Stimulated activated CD4-positive, alpha-beta T cell treated with anti-CD3 and anti-CD28 coated beads, Interleukin-1b, Interleukin-23, amount 100 ng/mL, for 24 hours (primary cell): ENCODE measurements around the gene DYNC1H1.
A peak's percentile ranks its signal among the peaks of the same experiment; 100 is the strongest.

Experiments
- DNase-seq, 4 experiments: peaks; one replicate each; pipeline ENCODE4 v3.0.0-alpha.2; 2020; ENCODE audit warnings: low read depth in 4 of 4, low spot score in 1 of 4

DYNC1H1 gene

GRCh38 chr14:101964297-101965180 is at the start of gene DYNC1H1:
TSS of gene DYNC1H1 (plus strand) at chr14:101964573. CDS start at chr14:101964692, 119 bp downstream.
- peak; percentile 69 to 87 (median 76) for DNase-seq

- no peak for DNase-seq
Observed at GRCh38 chr14:101915871-101916815, 48.2 kb upstream of the DYNC1H1 start.

DNA sequence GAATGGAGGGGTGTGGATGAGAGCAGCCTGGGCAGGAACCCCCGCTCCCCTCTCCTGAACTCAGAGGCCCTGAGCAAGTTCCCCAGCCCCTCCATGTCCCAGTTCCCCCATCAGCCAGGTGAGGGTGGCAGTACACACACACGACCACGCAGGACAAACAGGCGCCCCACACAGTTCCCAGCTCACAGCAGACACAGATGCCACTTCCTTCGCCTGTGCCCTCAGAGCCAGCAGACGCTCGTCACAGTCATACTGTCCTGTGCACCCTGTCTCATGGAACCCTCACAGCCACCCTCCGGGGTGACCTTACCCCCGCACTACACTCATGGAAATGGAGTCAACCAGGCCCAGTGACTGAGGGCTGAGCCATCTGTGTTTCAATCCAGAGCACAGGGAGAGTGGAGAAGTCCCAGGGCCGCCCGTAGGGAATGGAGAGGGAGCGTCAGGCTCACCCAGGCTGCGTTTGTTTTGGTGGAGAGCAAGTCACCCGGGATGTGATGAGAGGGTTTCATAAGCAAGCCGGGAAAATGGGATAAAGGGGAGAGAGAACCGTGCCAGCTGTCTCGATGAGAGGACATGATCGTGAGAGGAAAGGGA is 47.5 kb upstream of the DYNC1H1 start:
- no peak for DNase-seq

GRCh38 chr14:101917413-101918017 is 46.9 kb upstream of the DYNC1H1 start:
- DNase-seq = no peak

DNA sequence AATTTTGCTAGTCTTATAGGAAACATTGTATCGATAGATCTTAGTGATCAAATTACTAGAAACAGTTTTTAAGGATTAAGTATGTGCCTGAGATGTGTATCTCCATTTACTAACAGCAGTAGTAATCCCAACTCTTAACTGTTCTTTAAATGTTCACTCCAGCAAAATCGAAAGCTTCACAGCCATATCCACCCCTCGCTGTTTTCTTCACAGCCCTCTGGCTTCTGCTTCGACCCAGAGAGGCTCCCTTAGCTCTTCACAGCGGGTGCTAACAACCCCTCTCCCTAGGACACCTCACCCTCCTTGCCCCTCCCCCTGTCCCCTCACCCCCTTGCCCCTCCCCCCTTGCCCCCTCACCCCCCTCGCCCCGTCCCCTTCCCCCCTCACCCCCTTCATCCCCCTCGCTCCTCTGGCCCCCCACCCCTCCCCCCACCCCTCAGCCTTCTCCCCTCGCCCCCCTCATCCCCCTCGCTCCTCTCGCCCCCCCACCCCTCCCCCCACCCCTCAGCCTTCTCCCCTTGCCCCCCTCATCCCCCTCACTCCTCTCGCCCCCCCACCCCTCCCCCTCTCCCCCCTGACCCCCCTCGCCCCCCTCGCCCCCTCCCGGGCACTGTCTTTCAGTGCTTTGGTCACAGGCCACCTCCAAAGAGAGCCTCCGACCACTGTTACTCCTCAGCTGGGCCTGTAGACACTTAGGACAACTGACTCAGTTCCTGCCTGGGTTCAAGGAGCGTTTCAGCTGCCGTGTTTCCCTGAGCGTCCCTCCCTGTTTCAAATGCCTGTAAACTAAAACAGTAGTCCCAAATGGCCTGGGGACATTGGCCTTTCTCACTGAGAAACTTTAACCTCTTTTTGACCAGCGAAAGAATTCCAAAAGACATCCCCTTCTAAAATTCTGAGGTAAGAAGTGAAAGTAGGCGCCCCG is 46.0 kb upstream of the DYNC1H1 start:
- no peak for DNase-seq

DNA sequence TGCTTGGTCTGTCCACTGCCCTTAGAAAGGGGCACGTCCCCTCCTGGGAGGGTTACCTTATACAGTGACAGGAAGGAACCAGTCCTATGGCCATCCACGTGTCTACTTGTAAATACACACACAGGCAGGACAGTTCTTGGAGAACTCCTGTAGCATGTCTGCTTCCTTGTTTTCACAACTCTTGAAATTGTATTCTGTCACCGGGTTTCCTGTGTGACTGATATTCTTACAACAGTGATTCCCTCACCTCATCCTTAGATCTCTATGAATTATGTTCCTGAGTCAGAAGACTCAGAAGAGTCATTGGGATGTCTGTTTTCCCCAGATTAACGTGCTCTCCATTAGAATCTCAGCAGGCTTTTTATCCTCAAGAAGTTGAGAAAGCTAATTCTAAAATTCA is 44.1 kb upstream of the DYNC1H1 start:
- no peak for DNase-seq

DNA sequence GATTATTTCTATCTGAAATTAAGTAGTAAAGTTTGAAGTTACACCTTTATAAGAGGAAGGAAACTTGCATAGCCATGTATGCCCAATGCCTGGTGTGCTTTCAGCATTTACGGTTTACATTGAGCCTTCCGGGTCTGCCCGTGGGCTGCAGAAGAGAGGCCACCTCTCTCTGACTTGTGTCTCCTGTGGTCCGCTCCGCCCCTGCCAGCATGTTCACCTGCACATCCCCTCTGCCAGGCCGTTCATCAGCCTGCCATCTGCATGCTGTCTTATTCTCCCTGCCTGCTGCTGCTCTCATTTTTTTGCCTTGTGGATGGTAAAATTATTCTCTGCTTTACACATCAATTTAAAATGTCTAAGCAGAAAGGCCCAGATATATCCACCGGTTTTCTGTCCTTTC is 41.5 kb upstream of the DYNC1H1 start:
- no peak for DNase-seq

- DNase-seq = no peak
Observed at GRCh38 chr14:101925152-101925551, 39.2 kb upstream of the DYNC1H1 start.

DNA sequence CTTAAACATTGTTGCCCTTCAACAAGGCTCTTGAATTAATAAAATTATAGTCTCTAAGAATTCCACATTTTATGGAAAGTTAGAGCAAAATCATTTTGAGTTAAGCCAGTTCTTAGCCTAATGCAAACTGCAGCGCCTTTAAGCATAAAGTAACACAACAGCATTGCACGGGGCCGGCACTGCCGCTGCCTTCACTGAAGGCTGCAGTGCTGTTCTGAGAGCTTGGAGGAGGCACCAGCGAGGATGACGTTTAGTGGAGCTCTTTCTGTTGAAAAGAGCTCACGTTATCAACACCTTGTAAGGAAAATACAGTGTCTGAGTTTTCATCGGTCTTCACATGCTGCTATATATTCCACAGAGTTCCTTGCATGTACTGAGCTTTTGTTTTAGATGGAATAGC is 38.3 kb upstream of the DYNC1H1 start:
- no peak for DNase-seq

- DNase-seq = no peak
Observed at GRCh38 chr14:101926620-101927019, 37.8 kb upstream of the DYNC1H1 start.

DNA sequence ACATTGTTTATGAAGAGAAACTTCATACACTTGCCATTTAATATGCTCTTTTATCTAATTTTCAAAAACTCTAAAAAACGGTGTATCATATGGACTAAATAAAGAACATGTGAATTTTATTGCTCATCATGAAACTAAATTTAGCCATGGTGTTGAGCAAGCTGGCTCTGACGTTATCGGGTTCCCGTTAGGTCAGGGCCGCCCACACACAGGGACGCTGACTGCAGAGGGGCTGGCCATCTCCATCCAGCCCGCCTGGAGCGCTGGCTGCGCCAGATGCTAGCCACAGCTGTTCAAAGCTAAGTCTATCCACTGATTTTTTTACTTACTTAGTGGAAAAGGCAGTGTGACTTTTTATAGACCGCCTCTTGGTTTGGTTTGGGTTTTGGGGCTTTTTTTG is 36.5 kb upstream of the DYNC1H1 start:
- DNase-seq = peak in 1 of 4 experiments; percentile 8

DNA sequence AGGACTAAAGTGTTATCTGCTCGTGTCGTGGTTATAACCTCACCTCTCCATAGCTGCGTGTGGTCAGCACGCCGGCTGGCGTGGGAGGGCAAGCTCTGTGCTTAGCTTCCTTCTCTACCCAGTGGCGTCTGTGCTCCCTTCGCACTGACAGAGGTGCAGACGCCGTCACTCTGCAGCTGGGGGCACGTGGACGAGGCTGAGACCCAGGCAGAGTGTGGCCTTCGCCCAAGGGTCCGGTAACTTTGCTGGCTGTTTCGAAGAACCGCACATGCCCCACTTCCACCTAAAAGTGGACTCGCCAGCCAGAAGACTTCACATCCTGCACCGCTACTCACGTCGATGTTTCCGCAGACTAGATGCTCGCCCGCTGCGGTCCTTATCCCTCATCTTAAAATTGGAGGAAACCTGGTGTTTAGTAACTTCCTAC is 35.9 kb upstream of the DYNC1H1 start:
- no peak for DNase-seq

DNA sequence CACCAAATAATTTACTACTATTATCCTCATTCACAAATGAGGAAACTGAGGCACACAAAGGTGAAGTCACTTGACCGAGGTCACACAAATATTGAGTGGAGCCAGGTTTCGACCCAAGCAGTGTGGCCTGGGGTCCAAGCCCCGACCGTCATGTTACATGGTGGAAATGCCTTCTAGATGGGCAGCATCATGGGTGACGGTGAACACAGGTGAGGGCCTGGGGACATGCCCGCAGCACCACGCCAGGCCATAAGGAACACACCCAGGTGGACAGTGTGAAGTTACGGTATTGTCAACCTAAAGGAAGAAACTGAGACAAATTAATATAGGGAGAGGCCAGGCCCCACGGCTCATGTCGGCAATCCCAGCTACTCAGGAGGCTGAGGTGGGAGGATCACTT is 35.3 kb upstream of the DYNC1H1 start:
- DNase-seq = no peak

DNA sequence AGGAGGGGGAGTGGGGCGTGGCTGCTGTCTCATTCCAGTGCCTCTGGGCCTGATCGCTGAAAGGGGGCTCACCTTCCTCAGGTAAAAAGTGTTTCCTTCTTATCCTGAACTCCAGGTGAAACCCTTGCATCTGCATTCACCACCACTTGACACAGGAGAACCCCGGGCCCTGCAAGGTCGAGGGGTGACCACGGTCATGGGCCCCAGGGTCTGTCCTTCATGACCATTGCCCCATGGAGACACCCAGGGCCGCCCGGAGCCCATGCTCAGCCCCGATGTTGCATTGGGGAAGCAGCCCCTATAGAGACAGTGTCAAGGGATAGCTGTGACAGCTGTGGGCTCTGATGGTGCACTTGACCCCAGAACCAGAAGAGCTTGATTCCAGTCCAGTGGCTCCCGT is 34.4 kb upstream of the DYNC1H1 start:
- DNase-seq = no peak

DNA sequence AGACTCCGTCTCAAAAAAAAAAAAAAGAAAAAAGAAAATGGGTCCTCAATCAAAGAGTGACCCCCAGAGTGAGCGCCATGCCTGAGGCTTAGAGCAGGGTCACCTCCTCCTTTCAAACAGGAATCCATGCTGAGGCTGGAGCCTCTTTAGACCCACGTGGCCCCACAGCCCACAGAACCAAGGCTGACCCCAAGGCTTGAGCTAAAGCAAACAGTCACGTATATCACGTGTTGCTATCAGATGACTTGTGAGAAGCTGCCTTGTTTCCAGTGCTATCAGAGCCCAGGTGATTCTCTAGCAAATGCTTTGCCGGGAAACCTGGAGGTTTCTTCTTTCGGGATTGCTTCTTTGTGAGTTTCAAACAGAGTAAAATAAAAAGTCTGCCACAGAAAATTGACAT is 31.7 kb upstream of the DYNC1H1 start:
- no peak for DNase-seq

GRCh38 chr14:101933209-101933608 is 31.2 kb upstream of the DYNC1H1 start:
- no peak for DNase-seq

- DNase-seq = no peak
Observed at GRCh38 chr14:101934601-101935150, 29.7 kb upstream of the DYNC1H1 start.

- no peak for DNase-seq
Observed at GRCh38 chr14:101937926-101938767, 26.2 kb upstream of the DYNC1H1 start.
